ENCODE measurements around the gene NCCRP1. TPM values are rescaled to one million over a fixed set of nuclear protein-coding genes. Genes with fewer than 3 reads are reported as not detected.
A peak's percentile ranks its signal among the peaks of the same experiment; 100 is the strongest.

Gene NCCRP1
- total and polyA plus RNA-seq, 2 experiments from 2014 or later = 2.5 to 7.0 TPM

DNA sequence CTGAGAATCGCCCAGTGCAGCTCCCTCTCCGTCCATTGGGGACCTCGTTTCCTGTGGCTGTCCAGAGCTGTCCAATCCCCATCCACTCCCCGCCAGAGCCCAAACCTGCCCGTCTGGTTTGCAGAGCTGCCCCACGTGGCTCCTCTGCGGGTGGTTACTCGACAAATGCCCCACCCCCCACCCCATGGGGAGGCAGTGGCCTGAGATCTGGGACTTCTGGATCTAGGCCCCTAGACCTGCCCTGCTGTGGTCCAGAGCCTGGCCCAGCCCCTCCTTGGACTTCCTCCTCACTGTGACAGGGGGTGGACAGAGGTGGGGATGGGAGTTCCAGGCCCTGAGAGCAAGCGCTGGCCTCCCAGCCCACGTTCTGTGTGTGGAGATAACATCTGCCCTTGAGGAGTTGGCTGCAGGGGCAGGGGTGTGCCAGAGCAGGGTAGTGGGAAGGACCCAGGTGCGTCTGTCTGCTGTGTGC lies 42.1 kb upstream of the NCCRP1 start:
- Histone ChIP-seq H3K27me3 (no peaks in the 10 kb centered on the region), H3K9me3 (ENCODE audit: low read depth) (no peaks in the 10 kb centered on the region), H3K9me2 (replicated peaks; ENCODE audit: insufficient read depth) (no peaks in the 10 kb centered on the region), H3K4me1 (ENCODE audit: insufficient read depth) (peaks cover 52% of the 10 kb centered on the region), H3K27ac (peak overlapping the region; percentile 52), H2AFZ (no peak overlapping the region), H3K4me2 (peak overlapping the region; percentile 21), H3K79me2 (peaks cover 100% of the 10 kb centered on the region), H4K20me1 (ENCODE audit: insufficient read depth, poor library complexity, severe bottlenecking) (peaks cover 48% of the 10 kb centered on the region), H3K36me3 (replicated peaks; ENCODE audit: insufficient read depth, low read depth) (no peaks in the 10 kb centered on the region), H3K4me3 (no peak overlapping the region)
- TF ChIP-seq EZH2 (IDR thresholded peaks at IDR 0.05; ENCODE audit: borderline replicate concordance) = no peak
- TF ChIP-seq EZH2phosphoT487 (IDR thresholded peaks at IDR 0.05; ENCODE audit: low read depth, severe bottlenecking, unreplicated experiment) = no peak
- TF ChIP-seq, protein P1, sequence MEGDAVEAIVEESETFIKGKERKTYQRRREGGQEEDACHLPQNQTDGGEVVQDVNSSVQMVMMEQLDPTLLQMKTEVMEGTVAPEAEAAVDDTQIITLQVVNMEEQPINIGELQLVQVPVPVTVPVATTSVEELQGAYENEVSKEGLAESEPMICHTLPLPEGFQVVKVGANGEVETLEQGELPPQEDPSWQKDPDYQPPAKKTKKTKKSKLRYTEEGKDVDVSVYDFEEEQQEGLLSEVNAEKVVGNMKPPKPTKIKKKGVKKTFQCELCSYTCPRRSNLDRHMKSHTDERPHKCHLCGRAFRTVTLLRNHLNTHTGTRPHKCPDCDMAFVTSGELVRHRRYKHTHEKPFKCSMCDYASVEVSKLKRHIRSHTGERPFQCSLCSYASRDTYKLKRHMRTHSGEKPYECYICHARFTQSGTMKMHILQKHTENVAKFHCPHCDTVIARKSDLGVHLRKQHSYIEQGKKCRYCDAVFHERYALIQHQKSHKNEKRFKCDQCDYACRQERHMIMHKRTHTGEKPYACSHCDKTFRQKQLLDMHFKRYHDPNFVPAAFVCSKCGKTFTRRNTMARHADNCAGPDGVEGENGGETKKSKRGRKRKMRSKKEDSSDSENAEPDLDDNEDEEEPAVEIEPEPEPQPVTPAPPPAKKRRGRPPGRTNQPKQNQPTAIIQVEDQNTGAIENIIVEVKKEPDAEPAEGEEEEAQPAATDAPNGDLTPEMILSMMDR (IDR thresholded peaks at IDR 0.05; ENCODE audit: poor library complexity) = no peak
- 49% methylated on average over 11 of the region's 11 CpGs for WGBS (ENCODE audit: low lambda C conversion rate, missing lambda C conversion rate)
- DNase-seq (ENCODE audit: low spot score) = peak; percentile 67

GRCh38 chr19:39155114-39155700 lies 41.6 kb upstream of the NCCRP1 start:
- Histone ChIP-seq H2AFZ (no peak overlapping the region), H3K27me3 (no peaks in the 10 kb centered on the region), H4K20me1 (ENCODE audit: insufficient read depth, poor library complexity, severe bottlenecking) (peaks cover 49% of the 10 kb centered on the region), H3K36me3 (replicated peaks; ENCODE audit: insufficient read depth, low read depth) (no peaks in the 10 kb centered on the region), H3K4me2 (no peak overlapping the region), H3K79me2 (peaks cover 100% of the 10 kb centered on the region), H3K9me2 (replicated peaks; ENCODE audit: insufficient read depth) (no peaks in the 10 kb centered on the region), H3K9me3 (ENCODE audit: low read depth) (no peaks in the 10 kb centered on the region), H3K4me1 (ENCODE audit: insufficient read depth) (peaks cover 57% of the 10 kb centered on the region), H3K4me3 (no peak overlapping the region), H3K27ac (no peak overlapping the region)
- no peak for DNase-seq (ENCODE audit: low spot score)
- WGBS (ENCODE audit: low lambda C conversion rate, missing lambda C conversion rate) = 79% methylated on average over 11 of the region's 11 CpGs
- TF ChIP-seq EZH2 (IDR thresholded peaks at IDR 0.05; ENCODE audit: borderline replicate concordance) (no peak), EZH2phosphoT487 (IDR thresholded peaks at IDR 0.05; ENCODE audit: low read depth, severe bottlenecking, unreplicated experiment) (no peak)
- TF ChIP-seq, protein P1 (IDR thresholded peaks at IDR 0.05; ENCODE audit: poor library complexity) = no peak

DNA sequence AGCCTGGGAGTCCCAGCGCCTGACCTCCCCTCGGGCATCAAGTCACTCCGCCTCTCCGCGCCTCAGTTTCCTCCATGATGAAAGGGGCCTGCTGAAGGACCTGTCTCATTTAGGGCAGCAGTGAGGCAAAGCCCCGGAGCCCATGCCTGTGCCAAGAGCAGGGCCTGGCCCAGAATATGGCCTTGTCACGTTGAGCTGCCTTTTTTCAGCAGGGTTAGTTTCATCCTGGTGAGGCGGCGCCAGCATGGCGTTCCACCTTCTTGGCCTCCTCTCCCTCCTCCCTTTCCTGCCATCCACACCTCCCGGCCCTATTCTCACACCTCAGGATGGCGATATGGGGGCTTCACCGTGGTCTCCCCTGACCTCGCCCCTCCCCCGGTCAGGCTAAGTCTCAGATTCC lies 41.0 kb upstream of the NCCRP1 start:
- Histone ChIP-seq H4K20me1 (ENCODE audit: insufficient read depth, poor library complexity, severe bottlenecking) (peaks cover 53% of the 10 kb centered on the region), H2AFZ (no peak overlapping the region), H3K9me3 (ENCODE audit: low read depth) (no peaks in the 10 kb centered on the region), H3K79me2 (peaks cover 99% of the 10 kb centered on the region), H3K4me2 (no peak overlapping the region), H3K27me3 (no peaks in the 10 kb centered on the region), H3K4me1 (ENCODE audit: insufficient read depth) (peaks cover 61% of the 10 kb centered on the region), H3K4me3 (no peak overlapping the region), H3K9me2 (replicated peaks; ENCODE audit: insufficient read depth) (no peaks in the 10 kb centered on the region), H3K36me3 (replicated peaks; ENCODE audit: insufficient read depth, low read depth) (no peaks in the 10 kb centered on the region), H3K27ac (no peak overlapping the region)
- TF ChIP-seq EZH2 (IDR thresholded peaks at IDR 0.05; ENCODE audit: borderline replicate concordance) (no peak), EZH2phosphoT487 (IDR thresholded peaks at IDR 0.05; ENCODE audit: low read depth, severe bottlenecking, unreplicated experiment) (no peak)
- TF ChIP-seq, protein P1 (IDR thresholded peaks at IDR 0.05; ENCODE audit: poor library complexity) = no peak
- 88% methylated on average over 14 of the region's 15 CpGs for WGBS (ENCODE audit: low lambda C conversion rate, missing lambda C conversion rate)
- no peak for DNase-seq (ENCODE audit: low spot score)

All from hepatocyte (in vitro differentiated cells).